M059J (cell line): ENCODE measurements around the gene CRK. TPM values are rescaled to one million over a fixed set of nuclear protein-coding genes. Genes with fewer than 3 reads are reported as not detected.
"Not testable (repeated sequence)": the region's sequence is repeated elsewhere in the genome, so short reads cannot be mapped to it uniquely, and the experiment has no call there.

ENCODE experiments used
- DNase-seq: peaks from one replicate; pipeline ENCODE4 v3.0.0-alpha.2; 2012; ENCODE audit warnings: low read depth
- total RNA-seq: library from RNA; depleted of rRNA; stranded (reverse); fragments of >200 nt; shearing (Covaris generic); gene quantifications from 2 replicates; pipeline ENCODE4 v1.2.3, GENCODE V29; 2014; rRNA removed

The CRK gene
- total RNA-seq, 1 experiment from 2014 or later: 59.6 TPM

DNA sequence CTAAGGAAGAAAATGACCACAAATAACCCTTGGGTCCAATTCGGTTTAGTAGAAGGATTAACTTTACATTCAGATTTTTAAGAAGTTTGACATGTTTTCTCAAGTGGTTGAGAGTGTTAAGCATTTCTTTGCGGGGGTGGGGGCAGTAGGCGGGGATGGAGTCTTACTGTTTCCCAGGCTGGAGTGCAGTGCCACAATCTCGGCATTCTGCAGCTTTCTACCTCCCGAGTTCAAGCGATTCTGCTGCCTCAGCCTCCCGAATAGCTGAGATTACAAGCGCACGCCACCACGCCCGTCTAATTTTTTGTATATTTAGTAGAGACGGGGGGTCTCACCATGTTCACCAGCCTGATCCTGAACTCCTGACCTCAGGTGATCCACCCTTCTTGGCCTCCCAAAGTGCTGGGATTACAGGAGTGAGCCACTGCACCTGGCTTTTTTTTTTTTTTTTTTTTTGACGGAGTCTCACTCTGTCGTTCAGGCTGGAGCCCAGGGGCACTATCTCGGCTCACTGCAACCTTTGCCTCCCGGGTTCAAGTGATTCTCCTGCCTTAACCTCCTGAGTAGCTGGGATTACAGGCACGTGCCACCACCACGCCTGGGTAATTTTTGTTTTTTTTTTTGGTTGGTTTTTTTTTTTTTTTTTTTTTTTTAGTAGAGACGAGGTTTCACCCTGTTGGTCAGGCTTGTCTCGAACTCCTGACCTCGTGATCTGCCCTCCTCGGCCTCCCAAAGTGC, 68.4 kb downstream of the CRK start:
- DNase-seq: not testable (repeated sequence)

DNA sequence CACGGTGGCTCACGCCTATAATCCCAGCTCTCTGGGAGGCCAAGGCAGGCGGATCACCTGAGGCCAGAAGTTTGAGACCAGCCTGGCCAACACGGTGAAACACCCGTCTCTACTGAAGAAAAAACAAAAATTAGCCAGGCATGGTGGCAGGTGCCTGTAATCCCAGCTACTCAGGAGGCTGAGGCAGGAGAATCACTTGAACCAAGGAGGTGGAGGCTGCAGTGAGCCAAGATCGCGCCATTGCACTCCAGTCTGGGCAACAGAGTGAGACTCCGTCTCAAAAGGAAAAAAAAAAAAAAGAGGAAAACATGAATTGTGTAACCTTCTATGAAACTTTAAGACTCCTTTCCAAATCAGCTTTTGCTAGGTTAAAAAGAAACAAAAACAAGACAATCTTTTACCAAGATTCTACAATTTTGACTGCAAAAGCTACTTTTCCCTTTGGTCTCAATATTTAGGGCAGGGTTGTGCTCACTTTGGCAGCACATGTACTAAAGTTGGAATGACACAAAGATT, 69.3 kb downstream of the CRK start:
- not testable (repeated sequence) for DNase-seq

DNA sequence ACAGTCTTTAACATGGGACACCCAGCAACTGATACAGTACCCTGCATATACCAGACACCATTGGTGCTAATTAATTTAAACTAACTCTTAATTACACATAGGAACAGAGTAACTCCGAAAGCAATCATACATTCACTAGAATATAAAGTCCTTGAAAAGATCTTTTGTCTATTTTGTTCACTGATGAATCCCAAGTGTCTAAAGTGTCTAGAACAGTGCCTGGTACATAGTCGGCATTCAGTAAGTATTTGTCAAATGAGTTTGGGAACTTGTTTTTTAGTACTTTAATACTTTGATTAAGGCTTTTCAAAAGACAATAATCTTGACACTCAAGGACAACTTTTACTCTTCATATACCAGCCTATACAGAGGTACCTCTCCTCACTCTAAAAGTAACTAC, 69.8 kb downstream of the CRK start:
- DNase-seq: no peak

DNA sequence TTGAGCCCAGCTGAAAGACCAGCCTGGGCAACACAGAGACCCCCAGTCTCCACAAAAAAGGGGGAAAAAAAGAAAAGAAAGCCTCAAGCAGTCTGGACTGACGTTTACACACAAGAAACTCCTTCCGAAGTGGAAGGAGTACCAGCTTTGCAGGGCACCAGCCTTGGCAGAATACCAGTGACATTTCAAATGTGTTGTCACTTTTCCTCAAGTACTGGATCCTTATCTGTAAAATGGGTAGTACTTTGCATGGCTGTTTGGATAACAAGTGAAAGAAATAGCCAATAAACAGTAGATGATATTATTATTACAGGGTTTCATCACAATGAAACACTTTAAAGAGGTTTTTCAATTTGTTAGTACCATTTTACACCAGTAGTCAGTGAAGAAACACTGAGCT, 70.2 kb downstream of the CRK start:
- DNase-seq: no peak

DNA sequence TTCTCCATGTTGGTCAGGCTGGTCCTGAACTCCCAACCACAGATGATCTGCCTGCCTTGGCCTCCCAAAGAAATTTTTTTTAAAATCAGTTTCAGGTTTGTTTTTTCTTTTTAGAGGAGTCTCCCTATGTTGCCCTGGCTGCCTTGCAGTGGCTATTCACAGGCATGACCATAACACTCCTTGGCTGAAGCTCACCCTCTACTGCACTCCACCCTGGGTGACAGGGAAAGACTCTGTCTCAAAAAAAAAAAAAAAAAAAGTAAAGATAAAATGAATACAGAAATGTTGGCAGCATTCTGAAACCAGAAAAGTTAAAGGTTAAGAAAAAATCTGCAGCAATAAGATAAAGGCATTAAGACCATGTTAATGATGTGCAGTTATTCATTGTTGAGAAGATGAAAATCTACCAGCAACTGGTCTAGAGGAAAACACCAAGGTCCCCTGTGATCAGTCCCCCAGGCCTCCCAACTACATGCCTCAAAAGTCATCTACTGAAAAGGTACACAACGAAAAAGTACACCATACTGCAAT, 71.1 kb downstream of the CRK start:
- no peak for DNase-seq

DNA sequence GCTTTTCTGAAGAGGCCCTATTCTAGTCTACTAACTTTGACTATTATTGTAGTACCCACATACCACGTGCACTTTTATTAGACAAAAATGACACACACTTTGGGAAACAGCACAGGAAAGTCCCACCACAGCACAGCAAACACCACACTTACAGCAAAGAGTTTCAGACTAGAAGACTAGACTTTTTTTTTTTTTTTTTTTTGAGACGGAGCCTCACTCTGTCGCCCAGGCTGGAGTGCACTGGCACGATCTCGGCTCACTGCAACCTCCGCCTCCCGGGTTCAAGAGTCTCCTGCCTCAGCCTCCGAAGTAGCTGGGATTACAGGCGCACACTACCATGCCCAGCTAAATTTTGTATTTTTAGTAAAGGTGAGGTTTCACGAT, 76.1 kb downstream of the CRK start:
- no peak for DNase-seq

DNA sequence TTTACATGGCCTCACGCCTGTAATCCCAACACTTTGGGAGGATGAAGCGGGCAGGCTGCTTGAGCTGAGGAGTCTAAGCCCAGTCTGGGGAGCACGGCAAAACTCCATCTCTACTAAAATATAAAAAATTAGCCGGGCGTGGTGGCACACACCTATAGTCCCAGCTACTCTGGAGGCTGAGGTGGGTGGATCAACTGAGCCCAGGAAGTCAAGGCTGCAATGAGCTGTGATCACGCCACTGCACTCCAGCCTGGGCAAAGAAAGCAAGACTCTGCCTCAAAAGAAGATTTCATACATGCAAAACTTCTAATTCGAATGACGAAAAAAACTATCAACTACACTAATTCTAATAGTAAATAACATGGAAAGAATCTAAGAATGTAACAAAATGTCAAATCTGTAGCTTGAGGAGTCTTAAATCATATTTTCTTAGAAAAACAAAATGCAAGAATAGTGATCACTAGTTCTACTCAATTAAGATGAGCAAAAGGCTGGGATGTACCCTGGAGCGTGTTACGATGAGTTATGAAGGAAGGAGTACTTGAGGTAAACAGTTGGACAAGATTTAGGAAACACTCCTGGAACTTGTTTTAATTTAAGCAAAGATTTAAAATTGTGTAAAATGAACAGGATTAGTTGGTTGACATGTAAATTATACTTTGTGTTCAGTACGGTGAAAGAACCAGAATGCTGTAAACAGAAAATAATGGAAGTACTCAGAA, 76.7 kb downstream of the CRK start:
- no peak for DNase-seq

DNA sequence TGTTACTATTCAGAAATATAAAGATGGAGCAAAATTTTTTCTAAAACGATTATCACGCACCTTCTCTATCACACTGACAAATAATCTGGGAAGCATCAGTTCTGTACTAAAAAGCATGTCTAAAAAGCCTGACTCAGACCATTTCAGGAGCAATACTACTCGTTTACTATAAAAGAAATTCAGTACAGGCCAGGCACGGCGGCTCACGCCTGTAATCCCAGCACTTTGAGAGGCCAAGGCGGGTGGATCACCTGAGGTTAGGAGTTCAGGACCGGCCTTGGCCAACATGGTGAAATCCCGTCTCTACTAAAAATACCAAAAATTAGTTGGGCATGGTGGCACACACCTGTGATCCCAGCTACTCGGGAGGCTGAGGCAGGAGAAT, 77.6 kb downstream of the CRK start:
- not testable (repeated sequence) for DNase-seq

DNA sequence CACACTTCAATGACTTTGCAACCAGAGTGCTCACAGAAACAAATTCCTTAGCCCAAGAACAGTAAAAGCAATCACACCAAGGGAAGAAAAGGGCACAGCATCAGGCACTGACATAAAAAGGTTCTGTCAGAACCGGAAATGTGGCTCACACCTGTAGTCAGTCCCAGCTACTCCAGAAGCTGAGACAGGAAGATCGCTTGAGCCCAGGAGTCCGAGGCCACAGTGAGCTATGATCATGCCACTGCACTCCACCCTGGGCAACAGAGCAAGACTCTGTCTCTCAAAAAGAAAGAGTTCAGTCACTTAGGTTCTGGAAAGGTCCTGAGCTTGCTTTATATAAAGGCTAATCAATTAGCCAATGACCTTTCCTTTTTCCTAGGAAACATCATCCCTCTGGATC, 78.7 kb downstream of the CRK start:
- no peak for DNase-seq

DNA sequence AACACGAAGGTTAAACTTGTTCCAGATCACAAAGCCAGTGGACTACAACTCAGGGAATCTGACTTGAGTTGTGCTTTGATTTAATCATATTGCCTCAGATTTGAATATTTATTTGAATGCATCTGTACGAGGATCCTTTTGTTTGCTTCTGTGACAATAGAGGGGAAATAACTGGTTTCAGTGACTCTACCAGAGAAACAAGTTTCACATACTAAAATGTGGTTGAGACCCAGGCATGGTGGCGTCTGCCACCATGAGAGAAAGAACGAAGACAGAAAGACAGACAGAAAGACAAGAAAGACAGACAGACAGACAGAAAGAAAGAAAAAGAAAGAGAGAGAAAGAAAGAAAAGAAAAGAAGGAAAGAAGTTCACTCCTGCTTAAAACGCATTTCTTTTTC, 80.0 kb downstream of the CRK start:
- no peak for DNase-seq

DNA sequence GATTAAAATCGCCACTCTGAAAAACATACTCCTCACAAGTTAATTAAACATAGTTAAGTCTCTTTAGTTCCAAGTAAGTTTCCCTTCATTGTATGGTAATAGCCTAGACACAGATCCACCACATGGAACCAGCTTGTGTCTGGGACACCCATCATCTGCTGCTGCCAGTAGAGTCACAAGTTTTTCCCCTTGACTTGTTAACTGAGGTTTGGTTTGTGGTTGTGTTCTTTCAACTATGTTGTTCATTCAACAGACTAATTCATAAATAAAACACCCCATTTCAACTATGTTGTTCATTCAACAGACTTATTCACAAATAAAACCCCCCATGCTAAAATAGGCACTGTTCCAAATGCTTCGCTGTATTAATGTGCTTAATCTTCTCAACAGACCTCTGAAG, 80.4 kb downstream of the CRK start:
- no peak for DNase-seq

DNA sequence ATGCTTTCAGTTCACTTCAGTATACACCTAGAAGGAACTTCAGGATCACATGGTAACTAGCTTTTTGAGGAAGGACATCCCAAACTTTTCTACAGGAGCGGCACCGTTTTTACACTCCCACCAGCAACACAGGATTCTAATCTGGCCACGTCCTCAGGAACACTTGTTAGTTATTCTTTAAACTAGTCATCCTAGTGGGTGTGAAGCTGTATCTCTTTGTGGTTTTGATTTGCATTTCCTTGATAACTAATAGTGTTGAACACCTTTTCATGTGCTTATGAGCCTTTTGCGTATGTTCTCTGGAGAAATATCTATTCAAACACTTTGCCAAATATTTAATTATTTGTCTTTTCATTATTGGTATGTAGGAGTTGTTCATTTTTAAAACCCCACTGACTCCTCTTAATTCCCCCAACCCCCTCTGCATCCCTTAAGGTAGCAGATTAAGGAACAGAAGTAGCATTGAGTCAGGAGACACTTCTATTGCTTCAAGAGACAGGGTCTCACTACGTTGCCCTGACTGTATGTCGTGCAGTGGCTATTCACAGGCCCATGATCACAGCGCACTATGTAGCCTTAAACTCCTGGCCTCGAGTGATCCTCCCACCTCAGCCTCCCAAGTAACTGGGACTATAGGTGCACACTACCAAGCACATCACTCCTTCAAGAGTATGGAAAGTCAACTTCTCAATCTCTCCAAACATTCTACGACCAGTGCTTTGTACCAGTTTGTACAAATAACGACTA, 81.4 kb downstream of the CRK start:
- DNase-seq: no peak

DNA sequence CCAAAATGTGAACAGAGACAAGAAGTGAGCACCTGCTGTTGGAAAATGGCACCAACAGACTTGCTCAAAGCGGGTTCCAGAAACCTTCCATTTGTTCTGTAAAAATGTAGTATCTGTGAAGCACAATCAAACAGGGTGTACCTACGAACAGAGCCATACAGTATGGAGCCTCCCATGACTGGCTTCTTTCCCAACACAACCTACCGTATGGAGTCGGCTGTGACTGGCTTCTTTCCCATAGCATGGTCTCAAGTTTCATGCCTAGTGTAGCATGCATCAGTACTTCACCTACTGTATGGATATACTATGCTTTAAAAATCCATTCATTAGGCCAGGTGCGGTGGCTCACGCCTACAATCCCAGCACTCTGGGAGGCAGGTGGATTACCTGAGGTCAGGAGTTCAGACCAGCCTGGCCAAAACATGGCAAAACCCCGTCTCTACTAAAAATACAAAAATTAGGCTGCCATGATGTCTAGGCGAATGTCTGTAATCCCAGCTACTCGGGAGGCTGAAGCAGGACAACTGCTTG, 82.3 kb downstream of the CRK start:
- no peak for DNase-seq

DNA sequence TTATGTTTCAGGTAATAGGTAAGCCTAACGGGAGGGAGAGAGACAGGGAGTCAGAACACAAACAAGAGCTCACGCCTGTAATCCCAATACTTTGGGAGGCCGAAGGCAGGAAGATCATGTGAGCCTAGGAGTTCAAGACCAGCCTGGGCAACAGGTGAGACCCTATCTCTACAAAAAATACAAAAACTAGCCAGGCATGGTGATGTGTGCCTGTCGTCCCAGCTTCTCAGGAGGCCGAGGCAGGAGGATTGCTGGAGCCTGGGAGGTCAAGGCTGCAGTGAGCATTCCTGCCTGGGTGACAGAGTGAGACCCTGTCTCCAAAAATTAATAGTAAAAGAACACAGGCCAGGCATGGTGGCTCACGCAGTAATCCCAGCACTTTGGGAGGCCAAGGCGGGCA, 83.4 kb downstream of the CRK start:
- DNase-seq: no peak

DNA sequence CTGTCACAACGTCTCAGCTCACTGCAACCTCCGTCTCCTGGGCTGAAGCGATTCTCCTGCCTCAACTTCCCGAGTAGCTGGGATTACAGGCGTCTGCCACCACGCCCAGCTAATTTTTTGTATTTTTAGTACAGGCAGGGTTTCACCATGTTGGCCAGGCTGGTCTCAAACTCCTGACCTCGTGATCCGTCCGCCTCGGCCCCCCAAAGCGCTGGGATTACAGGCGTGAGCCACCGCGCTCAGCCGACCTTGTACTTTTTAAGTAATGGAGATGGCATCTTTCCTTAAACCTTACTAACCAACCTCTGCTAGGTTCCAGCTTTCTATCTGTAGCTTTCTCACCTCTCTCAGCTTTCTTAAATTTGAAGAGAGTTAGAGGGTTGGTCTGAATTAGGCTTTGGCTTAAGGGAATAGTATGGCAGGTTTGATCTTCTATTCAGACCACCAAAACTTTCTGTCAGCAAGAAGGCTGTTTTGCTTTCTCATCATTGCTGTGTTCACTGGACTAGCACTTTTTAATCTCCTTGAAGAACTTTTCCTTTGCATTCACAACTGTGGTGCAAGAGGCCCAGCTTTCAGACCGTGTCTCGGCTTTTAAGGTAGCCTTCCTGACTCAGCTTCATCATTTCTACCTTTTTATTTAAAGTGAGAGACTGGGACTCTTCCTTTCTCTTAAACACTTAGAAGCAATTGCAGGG, 84.0 kb downstream of the CRK start:
- DNase-seq: no peak

Other genes with a start within 250 kb of the CRK start
- gene BHLHA9, start 185.8 kb downstream of the CRK start, total RNA-seq: not detected in 2 replicates
- not detected in 2 replicates for gene TRARG1, start 176.6 kb downstream of the CRK start, total RNA-seq
- gene YWHAE, start 56.0 kb downstream of the CRK start, total RNA-seq: 550 and 591 TPM in 2 replicates
- gene MYO1C, start 36.5 kb upstream of the CRK start, total RNA-seq: 43.9 and 80.5 TPM in 2 replicates
- gene INPP5K, start 60.4 kb upstream of the CRK start, total RNA-seq: 28.1 and 81.9 TPM in 2 replicates
- 11.8 and 22.4 TPM in 2 replicates for gene PITPNA, start 106.6 kb upstream of the CRK start, total RNA-seq
- gene SLC43A2, start 172.6 kb upstream of the CRK start, total RNA-seq: 2.4 and 3.7 TPM in 2 replicates
- gene SCARF1, start 189.5 kb upstream of the CRK start, total RNA-seq: 0.47 TPM in 1 of 2 replicates, not detected in the other
- gene RILP, start 193.6 kb upstream of the CRK start, total RNA-seq: 1.7 and 3.1 TPM in 2 replicates
- 52.3 and 92.8 TPM in 2 replicates for gene PRPF8, start 228.6 kb upstream of the CRK start, total RNA-seq